K562 (cell line): ENCODE results near the gene CCDC106. TPM values are rescaled to one million over a fixed set of nuclear protein-coding genes. Genes with fewer than 3 reads are reported as not detected.

Experiments
- CHD1 ChIP-seq: fragments of 200-600 bp; sonication (generic); IDR thresholded peaks from one replicate; pipeline ENCODE4 v1.6.1; 2012; ENCODE audit warnings: mild to moderate bottlenecking, moderate library complexity, low read length, inconsistent platforms
- CHD7 ChIP-seq: fragments of 200-600 bp; sonication (generic); IDR thresholded peaks from one replicate; pipeline ENCODE4 v1.6.1; 2012; ENCODE audit warnings: mild to moderate bottlenecking, low read depth, low read length, inconsistent platforms
- E2F6 ChIP-seq, 2 experiments: IDR thresholded peaks; 2 replicates each; pipeline ENCODE4 v1.6.1; 2011; ENCODE audit warnings: borderline replicate concordance in 1 of 2, control low read depth in 1 of 2, low read depth in 1 of 2, low read length in 1 of 2, mild to moderate bottlenecking in 1 of 2, mixed read lengths in 1 of 2, moderate library complexity in 1 of 2; ENCODE audit not compliant: insufficient read depth in 1 of 2, insufficient read length in 1 of 2, poor library complexity in 1 of 2, severe bottlenecking in 1 of 2; ENCODE audit errors: extremely low read depth in 1 of 2
- GTF2E2 ChIP-seq: fragments of 200-800 bp; sonication (Bioruptor generic); IDR thresholded peaks from 2 replicates; pipeline ENCODE4 v1.6.1; 2016; ENCODE audit warnings: missing genetic modification characterization, missing compliant biosample characterization
- HNRNPLL ChIP-seq: fragments of 200-400 bp; formaldehyde crosslinking; IDR thresholded peaks from 2 replicates; pipeline ENCODE4 v1.6.1; 2017; ENCODE audit warnings: low read length, low read depth, mild to moderate bottlenecking; ENCODE audit not compliant: poor library complexity, severe bottlenecking
- NCOA6 ChIP-seq: fragments of 450-650 bp; IDR thresholded peaks from 2 replicates; pipeline ENCODE4 v1.6.1; 2017; ENCODE audit warnings: mild to moderate bottlenecking
- NR1H2 ChIP-seq: sonication (generic); formaldehyde crosslinking; IDR thresholded peaks from 2 replicates; pipeline ENCODE4 v1.4.0; 2020; ENCODE audit warnings: mild to moderate bottlenecking, missing genetic modification reagents
- PCBP1 ChIP-seq: fragments of 200-400 bp; formaldehyde crosslinking; IDR thresholded peaks from 2 replicates; pipeline ENCODE4 v1.6.1; 2018; ENCODE audit warnings: mild to moderate bottlenecking, low read depth, low read length; ENCODE audit not compliant: poor library complexity, severe bottlenecking
- POLR2AphosphoS5 ChIP-seq: IDR thresholded peaks from 2 replicates; pipeline ENCODE4 v1.6.1; 2011; ENCODE audit warnings: mild to moderate bottlenecking, low read depth, low read length, moderate library complexity; ENCODE audit not compliant: control insufficient read depth, insufficient read depth
- RBM34 ChIP-seq: fragments of 200-400 bp; formaldehyde crosslinking; IDR thresholded peaks from 2 replicates; pipeline ENCODE4 v1.6.1; 2018; ENCODE audit warnings: low read length, borderline replicate concordance; ENCODE audit not compliant: insufficient read depth
- TCF7L2 ChIP-seq: fragments of 150-350 bp; IDR thresholded peaks from 2 replicates; pipeline ENCODE4 v1.6.1; 2016; ENCODE audit warnings: low read depth, mild to moderate bottlenecking, low read length, moderate library complexity
- U2AF1 ChIP-seq: fragments of 200-400 bp; formaldehyde crosslinking; optimal IDR thresholded peaks from 2 replicates; pipeline ENCODE3; 2017; ENCODE audit warnings: mild to moderate bottlenecking, low read depth, low read length, moderate library complexity
- polyA plus RNA-seq, 8 experiments: library from polyadenylated mRNA; depleted of rRNA in 4 of 8; stranded (reverse) in 5 of 8; unstranded in 3 of 8; fragments of >200 nt; fragmentation: Nextera tagmentation in 2 of 8; fragmentation: Illumina TruSeq in 1 of 8; extraction: Ambion mirVana in 2 of 8; extraction: Trizol in 1 of 8; gene quantifications; 2 replicates each; pipeline versions ENCODE4 v1.2.1 to v1.2.3, GENCODE V29; 2011 to 2014; ENCODE audit warnings: inconsistent platforms in 1 of 8, missing spikeins in 1 of 8
- total RNA-seq, 7 experiments: library from RNA; depleted of rRNA in 6 of 7; stranded (reverse); fragments of >200 nt in 6 of 7; fragmentation: Illumina TruSeq in 2 of 7; extraction: Trizol in 2 of 7; gene quantifications; 2 replicates each; pipeline versions ENCODE4 v1.2.1 to v1.2.3, GENCODE V29; 2011 to 2021; ENCODE audit warnings: low replicate concordance in 1 of 7

The CCDC106 gene
- total and polyA plus RNA-seq, 9 of the 15 experiments (the other 6 are each of a cell fraction or from before 2014, with no cell fraction given), result 0.10 to 27.5 (median 15.0) TPM; not detected in 1

DNA sequence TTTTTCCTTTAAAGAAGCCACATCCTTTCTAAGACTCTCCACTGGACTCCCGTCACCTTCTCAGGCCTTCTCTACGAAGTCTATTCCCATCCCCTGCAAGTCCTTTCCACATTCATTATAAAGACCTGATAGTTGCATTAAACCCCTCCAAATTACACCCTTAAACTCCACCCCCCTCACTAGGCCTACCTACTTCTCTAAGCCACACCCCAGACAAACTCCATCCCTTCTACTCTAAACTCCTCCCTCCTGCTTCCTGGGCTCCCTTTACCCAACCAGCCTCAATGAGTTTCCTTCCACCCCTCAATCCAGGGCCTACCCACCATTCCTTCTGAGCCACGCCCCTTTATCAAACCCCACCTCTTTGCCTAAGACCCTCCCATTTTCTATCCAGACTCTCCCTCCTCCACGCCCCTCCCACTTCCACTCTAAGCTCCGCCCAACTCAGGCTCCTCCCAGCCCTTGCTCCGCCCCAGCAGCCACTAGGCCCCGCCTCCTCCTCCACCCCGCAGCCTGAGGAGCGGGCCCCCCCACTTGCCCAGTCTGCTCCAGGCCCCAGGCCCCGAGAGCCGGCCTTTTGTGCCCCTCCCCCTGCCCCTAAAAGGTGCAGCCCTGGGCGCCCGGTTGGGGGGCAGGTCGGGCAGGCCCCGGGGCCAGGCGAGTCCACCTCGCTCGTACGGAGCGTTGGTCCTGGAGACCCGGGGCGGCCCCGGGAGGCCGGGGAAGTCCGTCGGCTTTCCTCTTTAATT lies 49.1 kb upstream of the CCDC106 start (continued):
- TF ChIP-seq CHD7, result no peak
- TF ChIP-seq U2AF1, result peak; percentile 37
- TF ChIP-seq NCOA6, result no peak
- TF ChIP-seq NR1H2, result 0 out of 2 replicates have a peak, but pooled peaks have one; percentile 9
- peak; percentile 68 for TF ChIP-seq CHD1
- peak; percentile 66 for TF ChIP-seq POLR2AphosphoS5
- TF ChIP-seq PCBP1, result peak; percentile 89
- peak; percentile 56; the same call in 1 of the 2 replicates for TF ChIP-seq TCF7L2
- peak; percentile 70 for TF ChIP-seq HNRNPLL
- TF ChIP-seq RBM34, result no peak
- TF ChIP-seq E2F6 (IDR thresholded peaks at IDR 0.05; ENCODE audit: borderline replicate concordance in 1 of 2, extremely low read depth in 1 of 2, insufficient read depth in 1 of 2, insufficient read length in 1 of 2, low read depth in 1 of 2, low read length in 1 of 2, poor library complexity in 1 of 2, severe bottlenecking in 1 of 2), result peak in 1 of 2 experiments; percentile 16
- peak; percentile 88; the same call in 1 of the 2 replicates for TF ChIP-seq GTF2E2
